GM12892 (cell line): ENCODE measurements around the gene SYNE2.
"Not testable (repeated sequence)": the region's sequence is repeated elsewhere in the genome, so short reads cannot be mapped to it uniquely, and the experiment has no call there.

ENCODE experiments used
- POLR2A ChIP-seq: IDR thresholded peaks from 2 replicates; pipeline ENCODE4 v1.6.1; 2011; ENCODE audit warnings: low read depth, low read length, control low read depth
- POLR2AphosphoS5 ChIP-seq: IDR thresholded peaks from 2 replicates; pipeline ENCODE4 v1.6.1; 2011; ENCODE audit warnings: low read depth, low read length, control low read depth
- TAF1 ChIP-seq: IDR thresholded peaks from 2 replicates; pipeline ENCODE4 v1.6.1; 2011; ENCODE audit warnings: low read depth, mild to moderate bottlenecking, control low read depth, low read length, borderline replicate concordance

DNA sequence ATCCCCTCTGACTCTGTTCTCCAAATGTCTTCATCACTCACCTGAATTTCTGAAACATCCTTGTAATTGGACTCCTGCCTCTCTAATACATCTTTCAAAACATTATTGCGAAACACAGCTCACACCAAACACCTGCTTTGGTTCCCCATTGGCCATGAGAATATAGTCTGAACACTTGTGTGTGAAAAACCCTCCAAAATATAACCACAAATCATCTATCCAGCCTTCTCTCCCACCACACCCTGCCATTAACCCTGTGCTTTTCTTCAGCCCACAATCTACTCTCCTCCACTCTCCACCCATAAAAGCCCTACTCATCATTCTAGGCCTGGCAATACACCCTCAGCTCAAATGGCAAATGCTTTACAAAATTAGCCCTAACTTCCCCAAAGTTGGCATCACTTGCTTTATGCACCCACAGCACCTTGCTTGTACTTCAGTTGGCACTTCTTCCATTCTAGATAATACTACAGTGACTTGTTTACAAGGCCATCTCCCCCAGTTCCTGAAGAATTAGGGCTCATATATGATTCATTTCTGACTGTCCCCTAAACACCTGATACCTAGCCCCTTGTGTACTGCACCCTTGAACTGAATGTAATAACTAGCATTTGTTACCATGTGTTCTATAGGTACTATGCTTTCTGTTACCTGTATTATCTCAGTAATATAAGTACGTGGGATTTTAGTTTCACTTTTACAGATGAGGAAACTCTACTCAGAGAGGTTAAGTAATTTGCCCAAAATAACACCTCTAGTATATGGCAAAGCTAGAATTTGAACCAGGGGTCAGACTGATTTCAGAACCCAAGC is 17.3 kb downstream of the SYNE2 start:
- not testable (repeated sequence) for TF ChIP-seq POLR2A, TAF1, POLR2AphosphoS5
